ENCODE results near the gene SREBF2. TPM values are rescaled to one million over a fixed set of nuclear protein-coding genes. Genes with fewer than 3 reads are reported as not detected.

Gene SREBF2
- total and polyA plus RNA-seq, 10 of the 15 experiments (the other 5 are each of a cell fraction or from before 2014, with no cell fraction given): 2.4 to 177 (median 78.8) TPM

- DNase-seq (ENCODE audit: low read depth, low spot score) (no peak), ATAC-seq (no peak), FAIRE-seq (no peak)
- no peaks in the 10 kb centered on the region for H3K27me3 ChIP-seq (replicated peaks in 1 of 2; ENCODE audit: control insufficient read depth in 2 of 2, insufficient read depth in 2 of 2, low read length in 1 of 2)
- peaks cover 95% of the 10 kb centered on the region for H3K79me2 ChIP-seq (ENCODE audit: control insufficient read depth, insufficient read depth, low read length)
- ChIA-PET POLR2A (interaction anchor here (0.5 to 9.4 kb wide), 12 partner anchors 7 to 104 kb away, joined by 3 to 135 read pairs (median 4); partner anchors contain the start of genes CCDC134 and TNFRSF13C), RAD21 (ENCODE audit: unreplicated experiment) (interaction anchor here (1.1 to 2.2 kb wide), 6 partner anchors 11 to 361 kb away, joined by 3 to 15 read pairs (median 4); no protein-coding TSS in a partner anchor), SMC1A (ENCODE audit: uncharacterized antibody, unreplicated experiment) (interaction anchor here (1.3 to 10.2 kb wide), 5 partner anchors 10 to 101 kb away, joined by 3 to 96 read pairs (median 6); no protein-coding TSS in a partner anchor), CTCF (interaction anchor here (0.8 to 5.9 kb wide), 7 partner anchors 8 to 100 kb away, joined by 3 to 33 read pairs (median 4); no protein-coding TSS in a partner anchor)
- TF ChIP-seq E2F8 (IDR thresholded peaks at IDR 0.05; ENCODE audit: low read depth, partially characterized antibody) (peak; percentile 27), ZNF217 (IDR thresholded peaks at IDR 0.05) (no peak)
- H3K4me3 ChIP-seq: no peak overlapping the region
- H3K9ac ChIP-seq (ENCODE audit: control insufficient read depth, insufficient read depth, low read length): no peak overlapping the region
- in situ Hi-C loops (cut with MboI): no loop called here
- H3K4me2 ChIP-seq (ENCODE audit: control insufficient read depth, insufficient read depth): no peak overlapping the region
- H3K9me3 ChIP-seq (replicated peaks; ENCODE audit: control insufficient read depth, insufficient read depth, low read length): no peaks in the 10 kb centered on the region
- H2AFZ ChIP-seq (ENCODE audit: control insufficient read depth, low read depth, low read length): no peak overlapping the region
- H3K27ac ChIP-seq (ENCODE audit: control insufficient read depth, insufficient read depth): peak overlapping the region; percentile 14; the same call in 1 of the 2 replicates
- intact Hi-C loops (cut with micrococcal nuclease; ENCODE audit: unreplicated experiment): no loop called here
- H4K20me1 ChIP-seq (ENCODE audit: control insufficient read depth, insufficient read depth): peaks cover 3% of the 10 kb centered on the region; the same call in 1 of the 2 replicates
- peaks cover 2 to 22% of the 10 kb centered on the region in 2 experiments for H3K36me3 ChIP-seq (ENCODE audit: control insufficient read depth in 2 of 2, insufficient read depth in 2 of 2, low read length in 1 of 2)
- 45% methylated on average over 5 of the region's 5 CpGs for WGBS (ENCODE audit: insufficient coverage, insufficient replicate concordance, low lambda C conversion rate, missing lambda C conversion rate)
- no TSS peak for BruUV-seq (replicated peaks)
- H3K4me1 ChIP-seq (ENCODE audit: control insufficient read depth, insufficient read depth, low read length): peaks cover 20% of the 10 kb centered on the region
Measured at GRCh38 chr22:41840216-41840615, 7.3 kb downstream of the SREBF2 start.
